ENCODE results near the gene CDCA7. TPM values are rescaled to one million over a fixed set of nuclear protein-coding genes. Genes with fewer than 3 reads are reported as not detected.
A peak's percentile ranks its signal among the peaks of the same experiment; 100 is the strongest.

Gene CDCA7
- total and polyA plus RNA-seq, 2 of the 13 experiments (the other 11 are each of a cell fraction or from before 2014, with no cell fraction given): 46.2 to 57.8 TPM

GRCh38 chr2:173354582-173355131 lies at the start of gene CDCA7 (continued):
- TF ChIP-seq CTCF (CRISPR knock-in tag; IDR thresholded peaks at IDR 0.05): peak; percentile 38; the same call in 1 of the 2 replicates
- TF ChIP-seq ASH2L (IDR thresholded peaks at IDR 0.05; ENCODE audit: insufficient read length, low read depth, low read length): peak; percentile 77
- TF ChIP-seq BCL3 (CRISPR knock-in tag; IDR thresholded peaks at IDR 0.05): peak; percentile 98
- TF ChIP-seq ZNF639 (CRISPR knock-in tag; conservative IDR thresholded peaks at IDR 0.05): peak; percentile 54; the same call in 1 of the 2 replicates
- TF ChIP-seq ZNF264 (CRISPR knock-in tag; IDR thresholded peaks at IDR 0.05): peak; percentile 95
- peak; percentile 99 for TF ChIP-seq IKZF4 (CRISPR knock-in tag; IDR thresholded peaks at IDR 0.05; ENCODE audit: borderline replicate concordance, low read depth, not compliant biosample characterization)
- TF ChIP-seq MBD4 (IDR thresholded peaks at IDR 0.05; ENCODE audit: borderline replicate concordance, low read length): no peak
- peak; percentile 84 for TF ChIP-seq SMAD1 (CRISPR knock-in tag; IDR thresholded peaks at IDR 0.05; ENCODE audit: borderline replicate concordance, low read depth)
- TF ChIP-seq ZBTB40 (IDR thresholded peaks at IDR 0.05): no peak
- TF ChIP-seq ZBTB40 (CRISPR knock-in tag; IDR thresholded peaks at IDR 0.05): peak; percentile 81; the same call in 1 of the 2 replicates
- no peak for TF ChIP-seq U2AF2 (IDR thresholded peaks at IDR 0.05; ENCODE audit: low read depth, low read length)
- TF ChIP-seq ELF1 (CRISPR knock-in tag; IDR thresholded peaks at IDR 0.05): no peak
- TF ChIP-seq ATF6 (CRISPR knock-in tag; conservative IDR thresholded peaks at IDR 0.05): peak; percentile 93; the same call in 1 of the 2 replicates

Data from HepG2 (cell line).